ENCODE measurements around the gene ZFP3. TPM values are rescaled to one million over a fixed set of nuclear protein-coding genes. Genes with fewer than 3 reads are reported as not detected.
A peak's percentile ranks its signal among the peaks of the same experiment; 100 is the strongest.
"Not testable (repeated sequence)": the region's sequence is repeated elsewhere in the genome, so short reads cannot be mapped to it uniquely, and the experiment has no call there.

Gene ZFP3
- total RNA-seq, 1 donor from 2014 or later: 0.38 TPM

DNA sequence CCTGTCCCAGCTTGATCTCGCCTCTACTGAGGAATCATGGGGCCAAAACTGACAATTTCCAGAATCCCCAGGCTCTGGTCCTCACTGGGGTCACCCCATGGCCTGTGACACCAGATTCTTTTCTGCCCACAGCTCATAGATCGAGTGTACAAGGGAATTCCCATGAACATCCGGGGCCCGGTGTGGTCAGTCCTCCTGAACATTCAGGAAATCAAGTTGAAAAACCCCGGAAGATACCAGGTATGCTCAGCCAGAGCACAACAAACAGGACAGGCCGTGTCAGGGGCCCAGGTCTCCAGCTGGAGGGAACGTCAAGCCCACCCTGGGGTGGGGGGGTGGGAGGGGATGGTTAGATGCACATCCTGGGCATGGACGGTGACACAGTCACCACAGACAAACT lies 55.0 kb downstream of the ZFP3 start:
- Mint-ChIP-seq H3K27me3 (ENCODE audit: unreplicated experiment) (peaks cover 8% of the 10 kb centered on the region), H3K36me3 (ENCODE audit: low read depth, unreplicated experiment) (peaks cover 6% of the 10 kb centered on the region), H3K27ac (ENCODE audit: unreplicated experiment) (no peak overlapping the region), H3K9me3 (ENCODE audit: unreplicated experiment) (no peaks in the 10 kb centered on the region), H3K4me3 (ENCODE audit: unreplicated experiment) (no peak overlapping the region), H3K4me1 (ENCODE audit: unreplicated experiment) (no peaks in the 10 kb centered on the region)
- TF ChIP-seq, protein P1, sequence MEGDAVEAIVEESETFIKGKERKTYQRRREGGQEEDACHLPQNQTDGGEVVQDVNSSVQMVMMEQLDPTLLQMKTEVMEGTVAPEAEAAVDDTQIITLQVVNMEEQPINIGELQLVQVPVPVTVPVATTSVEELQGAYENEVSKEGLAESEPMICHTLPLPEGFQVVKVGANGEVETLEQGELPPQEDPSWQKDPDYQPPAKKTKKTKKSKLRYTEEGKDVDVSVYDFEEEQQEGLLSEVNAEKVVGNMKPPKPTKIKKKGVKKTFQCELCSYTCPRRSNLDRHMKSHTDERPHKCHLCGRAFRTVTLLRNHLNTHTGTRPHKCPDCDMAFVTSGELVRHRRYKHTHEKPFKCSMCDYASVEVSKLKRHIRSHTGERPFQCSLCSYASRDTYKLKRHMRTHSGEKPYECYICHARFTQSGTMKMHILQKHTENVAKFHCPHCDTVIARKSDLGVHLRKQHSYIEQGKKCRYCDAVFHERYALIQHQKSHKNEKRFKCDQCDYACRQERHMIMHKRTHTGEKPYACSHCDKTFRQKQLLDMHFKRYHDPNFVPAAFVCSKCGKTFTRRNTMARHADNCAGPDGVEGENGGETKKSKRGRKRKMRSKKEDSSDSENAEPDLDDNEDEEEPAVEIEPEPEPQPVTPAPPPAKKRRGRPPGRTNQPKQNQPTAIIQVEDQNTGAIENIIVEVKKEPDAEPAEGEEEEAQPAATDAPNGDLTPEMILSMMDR (IDR thresholded peaks at IDR 0.05; ENCODE audit: unreplicated experiment): no peak
- DNase-seq (ENCODE audit: low spot score): no peak

DNA sequence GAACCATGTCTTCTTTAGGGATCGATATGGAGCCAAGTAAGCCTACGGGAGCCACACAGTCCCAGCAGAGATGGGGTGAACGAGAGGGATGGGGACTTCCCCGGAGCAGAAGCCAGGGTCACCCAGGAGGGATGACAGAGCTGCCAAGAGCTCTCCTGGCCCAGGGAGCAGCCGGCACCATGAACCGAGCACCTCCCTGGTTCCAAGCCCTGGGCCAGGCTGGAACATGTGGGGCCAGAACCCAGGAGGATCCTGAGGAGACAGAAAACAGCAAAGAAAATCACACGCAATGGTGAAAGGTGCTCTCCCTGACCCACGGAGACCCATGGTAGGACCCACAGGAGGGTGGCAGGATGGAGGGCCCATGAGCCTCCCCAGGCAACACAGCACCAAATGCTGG lies 55.7 kb downstream of the ZFP3 start:
- not testable (repeated sequence) for H3K9me3 Mint-ChIP-seq (ENCODE audit: unreplicated experiment); H3K36me3 Mint-ChIP-seq (ENCODE audit: low read depth, unreplicated experiment); H3K4me1 Mint-ChIP-seq (ENCODE audit: unreplicated experiment)

DNA sequence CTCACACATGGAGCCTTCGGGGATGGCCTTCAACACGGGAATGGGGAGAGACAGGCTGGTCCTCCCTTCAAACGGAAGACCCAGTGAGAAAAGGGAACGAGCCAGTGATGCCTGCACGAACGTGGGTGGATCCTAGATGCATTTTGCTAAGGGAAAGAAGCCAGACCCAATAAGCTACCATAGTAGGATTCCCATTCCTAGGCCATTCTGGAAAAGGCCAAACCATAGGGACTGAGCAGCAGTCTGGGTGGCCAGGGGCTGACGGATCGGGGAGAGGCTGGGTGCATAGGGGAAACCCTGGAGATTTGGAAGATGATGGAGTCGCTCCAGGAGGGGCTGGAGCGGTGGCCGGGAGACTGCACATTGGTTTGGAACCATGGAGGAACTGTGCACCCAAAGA lies 56.3 kb downstream of the ZFP3 start:
- not testable (repeated sequence) for H3K36me3 Mint-ChIP-seq (ENCODE audit: low read depth, unreplicated experiment); H3K27me3 Mint-ChIP-seq (ENCODE audit: unreplicated experiment); H3K4me1 Mint-ChIP-seq (ENCODE audit: unreplicated experiment); H3K27ac Mint-ChIP-seq (ENCODE audit: unreplicated experiment); H3K9me3 Mint-ChIP-seq (ENCODE audit: unreplicated experiment); DNase-seq (ENCODE audit: low spot score)
- H3K4me3 Mint-ChIP-seq (ENCODE audit: unreplicated experiment): peak overlapping the region; percentile 37

More for the DNA sequence above, 55.7 kb downstream of the ZFP3 start:
- not testable (repeated sequence) for DNase-seq (ENCODE audit: low spot score); H3K27me3 Mint-ChIP-seq (ENCODE audit: unreplicated experiment); H3K27ac Mint-ChIP-seq (ENCODE audit: unreplicated experiment); H3K4me3 Mint-ChIP-seq (ENCODE audit: unreplicated experiment)

DNA sequence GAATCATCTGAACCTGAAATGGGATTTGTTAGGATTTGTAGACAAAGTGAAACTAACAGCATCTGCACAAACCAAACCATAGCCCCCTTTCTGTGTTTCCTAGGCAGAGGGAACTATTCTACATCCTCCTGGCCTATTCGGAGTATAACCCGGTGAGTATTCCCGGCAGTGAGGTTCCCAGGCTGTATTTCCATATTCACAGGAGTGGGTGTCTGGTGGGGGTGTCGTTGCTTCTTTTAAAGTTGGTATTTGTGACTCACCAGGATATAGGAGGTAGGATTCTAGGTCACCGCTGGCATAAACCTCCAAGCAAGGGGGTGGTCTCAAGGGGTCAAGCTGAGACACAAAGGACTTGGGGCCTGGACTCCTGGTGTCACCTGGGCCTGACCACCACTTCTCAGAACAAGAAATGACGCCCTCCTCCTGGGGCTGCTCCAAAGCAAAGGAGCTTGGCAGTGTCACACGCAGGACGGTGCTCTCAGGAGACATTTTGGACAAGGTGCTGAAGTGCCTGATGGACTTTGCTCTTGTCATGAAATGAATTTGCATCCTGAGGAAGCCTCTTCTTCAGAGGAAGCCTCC lies 57.0 kb downstream of the ZFP3 start:
- not testable (repeated sequence) for H3K36me3 Mint-ChIP-seq (ENCODE audit: low read depth, unreplicated experiment); H3K4me3 Mint-ChIP-seq (ENCODE audit: unreplicated experiment); H3K9me3 Mint-ChIP-seq (ENCODE audit: unreplicated experiment); H3K4me1 Mint-ChIP-seq (ENCODE audit: unreplicated experiment); H3K27me3 Mint-ChIP-seq (ENCODE audit: unreplicated experiment); DNase-seq (ENCODE audit: low spot score)
- peak overlapping the region; percentile 42 for H3K27ac Mint-ChIP-seq (ENCODE audit: unreplicated experiment)

DNA sequence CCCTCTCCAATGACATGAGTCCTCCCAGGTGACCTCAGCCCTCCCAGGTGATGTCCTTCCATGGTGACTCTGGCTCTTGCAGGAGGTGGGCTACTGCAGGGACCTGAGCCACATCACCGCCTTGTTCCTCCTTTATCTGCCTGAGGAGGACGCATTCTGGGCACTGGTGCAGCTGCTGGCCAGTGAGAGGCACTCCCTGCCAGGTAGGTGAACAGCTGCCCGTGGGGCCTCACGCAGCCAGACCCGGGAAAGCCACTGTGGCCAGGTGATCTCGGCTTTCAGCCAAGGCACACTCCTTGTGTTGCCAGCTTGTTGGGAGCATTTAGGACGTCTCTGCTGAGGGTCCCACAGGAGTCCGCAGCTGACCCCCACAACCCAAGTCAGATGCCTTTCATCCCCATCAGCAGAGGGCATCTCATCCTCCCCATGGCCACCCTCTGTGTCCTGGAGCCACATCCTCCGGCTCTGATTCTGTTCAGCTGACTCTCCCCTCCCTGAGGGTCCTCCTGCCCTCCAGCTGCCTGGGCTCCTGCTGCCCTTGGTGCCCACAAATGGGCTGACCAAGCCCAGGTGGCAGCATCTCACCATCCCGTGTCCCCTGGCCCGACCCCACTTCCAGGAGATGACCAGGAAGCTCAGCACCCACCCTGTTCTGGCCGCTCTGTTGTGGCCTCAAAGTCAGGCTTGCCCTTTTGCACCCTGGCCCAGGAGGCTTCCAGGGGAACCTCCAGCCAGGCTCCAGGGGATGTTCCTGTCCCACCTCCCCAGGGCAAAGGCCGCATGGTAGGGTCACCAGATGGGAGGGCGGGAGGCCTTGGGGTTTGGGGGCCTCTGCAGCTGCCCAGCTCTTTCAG lies 57.7 kb downstream of the ZFP3 start:
- Mint-ChIP-seq H3K27me3 (ENCODE audit: unreplicated experiment) (peaks cover 7% of the 10 kb centered on the region), H3K9me3 (ENCODE audit: unreplicated experiment) (no peaks in the 10 kb centered on the region), H3K27ac (ENCODE audit: unreplicated experiment) (no peak overlapping the region), H3K4me1 (ENCODE audit: unreplicated experiment) (no peaks in the 10 kb centered on the region), H3K4me3 (ENCODE audit: unreplicated experiment) (no peak overlapping the region), H3K36me3 (ENCODE audit: low read depth, unreplicated experiment) (peaks cover 6% of the 10 kb centered on the region)
- TF ChIP-seq, protein P1 (IDR thresholded peaks at IDR 0.05; ENCODE audit: unreplicated experiment): no peak
- no peak for DNase-seq (ENCODE audit: low spot score)

DNA sequence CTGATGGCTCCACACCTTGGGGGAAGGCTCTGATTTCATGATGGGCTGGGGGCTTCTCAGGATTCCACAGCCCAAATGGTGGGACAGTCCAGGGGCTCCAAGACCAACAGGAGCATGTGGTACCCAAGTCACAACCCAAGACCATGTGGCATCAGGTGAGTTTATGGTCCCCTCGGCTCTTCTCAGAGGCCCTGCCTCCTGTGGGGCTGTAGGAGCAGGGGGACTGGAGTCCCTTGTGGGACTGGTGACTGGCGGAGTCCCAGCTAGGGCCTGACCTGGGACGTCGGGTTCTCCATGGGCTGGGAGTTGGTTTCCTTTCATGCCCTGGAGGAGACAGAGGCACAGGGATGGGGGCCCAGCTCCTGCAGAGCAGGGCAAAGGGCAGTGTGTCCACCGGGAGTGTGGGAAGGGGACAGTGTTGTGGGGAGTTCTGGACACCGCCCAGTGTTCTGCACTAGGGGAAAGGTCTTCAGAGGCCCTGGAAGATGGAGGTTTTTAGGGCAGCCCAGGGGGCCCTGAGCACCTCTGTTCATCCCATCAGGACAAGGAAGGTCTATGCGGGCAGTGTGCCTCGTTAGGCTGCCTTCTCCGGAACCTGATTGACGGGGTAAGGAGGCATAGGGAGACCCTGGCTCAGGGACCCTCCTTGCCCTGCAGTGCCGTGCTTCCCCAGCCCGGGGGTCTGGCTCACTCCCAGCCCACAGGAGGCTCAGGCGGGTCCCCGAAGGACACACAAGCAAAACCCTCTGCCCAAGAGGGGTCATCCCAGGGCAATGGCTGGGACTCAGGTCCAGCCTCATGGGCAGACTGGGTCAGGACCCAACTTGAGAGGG lies 58.5 kb downstream of the ZFP3 start:
- not testable (repeated sequence) for H3K4me3 Mint-ChIP-seq (ENCODE audit: unreplicated experiment); H3K27me3 Mint-ChIP-seq (ENCODE audit: unreplicated experiment); H3K4me1 Mint-ChIP-seq (ENCODE audit: unreplicated experiment); DNase-seq (ENCODE audit: low spot score); H3K27ac Mint-ChIP-seq (ENCODE audit: unreplicated experiment); H3K36me3 Mint-ChIP-seq (ENCODE audit: low read depth, unreplicated experiment); H3K9me3 Mint-ChIP-seq (ENCODE audit: unreplicated experiment)

DNA sequence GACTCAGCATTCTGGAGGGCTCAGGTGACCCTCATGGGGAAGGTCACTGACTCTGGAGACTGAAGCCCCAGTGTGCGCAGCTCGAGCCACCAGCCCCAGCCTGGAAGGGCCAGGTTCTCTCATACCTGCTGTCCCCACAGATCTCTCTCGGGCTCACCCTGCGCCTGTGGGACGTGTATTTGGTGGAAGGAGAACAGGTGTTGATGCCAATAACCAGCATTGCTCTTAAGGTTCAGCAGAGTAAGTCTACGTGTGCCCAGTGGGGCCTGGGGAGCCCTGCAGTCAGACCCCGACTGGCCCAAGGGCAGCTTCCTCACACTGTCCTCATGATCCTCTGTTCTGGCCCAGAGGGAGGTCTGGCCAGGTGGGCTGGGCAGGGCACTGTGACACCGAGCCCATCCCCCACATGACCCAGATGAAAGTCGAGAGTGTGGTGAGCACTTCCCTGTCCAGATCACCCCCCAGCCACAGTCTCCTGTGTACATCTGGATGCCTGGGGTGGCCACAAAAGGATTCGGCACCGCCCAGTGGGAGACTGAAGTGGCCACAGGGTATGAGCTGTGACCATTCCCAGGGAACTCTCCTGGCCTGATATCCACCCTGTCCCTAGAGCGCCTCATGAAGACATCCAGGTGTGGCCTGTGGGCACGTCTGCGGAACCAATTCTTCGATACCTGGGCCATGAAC lies 59.4 kb downstream of the ZFP3 start:
- H3K27ac Mint-ChIP-seq (ENCODE audit: unreplicated experiment); H3K4me1 Mint-ChIP-seq (ENCODE audit: unreplicated experiment); H3K4me3 Mint-ChIP-seq (ENCODE audit: unreplicated experiment); H3K36me3 Mint-ChIP-seq (ENCODE audit: low read depth, unreplicated experiment); H3K9me3 Mint-ChIP-seq (ENCODE audit: unreplicated experiment); H3K27me3 Mint-ChIP-seq (ENCODE audit: unreplicated experiment); DNase-seq (ENCODE audit: low spot score): not testable (repeated sequence)

DNA sequence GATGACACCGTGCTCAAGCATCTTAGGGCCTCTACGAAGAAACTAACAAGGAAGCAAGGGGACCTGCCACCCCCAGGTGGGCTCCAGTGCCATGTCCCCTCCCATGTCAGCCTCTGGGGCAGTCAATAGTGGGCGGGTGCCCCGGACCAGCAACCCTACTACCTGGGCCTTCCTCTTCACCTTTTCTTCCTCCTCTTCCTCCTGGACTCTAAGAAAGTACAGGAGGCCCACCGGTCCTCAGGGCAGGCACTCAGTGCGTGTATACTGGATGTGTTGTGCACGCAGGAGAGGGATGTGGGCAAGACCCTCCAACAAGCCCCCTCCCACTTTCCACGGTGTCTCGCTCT lies 59.9 kb downstream of the ZFP3 start:
- not testable (repeated sequence) for H3K27me3 Mint-ChIP-seq (ENCODE audit: unreplicated experiment); H3K36me3 Mint-ChIP-seq (ENCODE audit: low read depth, unreplicated experiment); H3K4me1 Mint-ChIP-seq (ENCODE audit: unreplicated experiment); DNase-seq (ENCODE audit: low spot score); H3K4me3 Mint-ChIP-seq (ENCODE audit: unreplicated experiment); H3K9me3 Mint-ChIP-seq (ENCODE audit: unreplicated experiment); H3K27ac Mint-ChIP-seq (ENCODE audit: unreplicated experiment)

Data from endothelial cell (in vitro differentiated cells).